ENCODE measurements around the gene IQGAP2. TPM values are rescaled to one million over a fixed set of nuclear protein-coding genes. Genes with fewer than 3 reads are reported as not detected.

Gene IQGAP2
- total and polyA plus RNA-seq, 2 donors (not counting 1 experiment from before 2014, with no cell fraction given), result 8.1 to 15.0 TPM

GRCh38 chr5:76485511-76485910 lies 82.4 kb downstream of the IQGAP2 start:
- Histone ChIP-seq H3K27ac (ENCODE audit: low read length in 2 of 2) (no peak overlapping the region), H3K27me3 (replicated peaks in 1 of 4; ENCODE audit: control extremely low read depth in 1 of 4, control insufficient read depth in 3 of 4, insufficient read depth in 4 of 4, low read length in 3 of 4) (no peaks in the 10 kb centered on the region), H4K20me1 (ENCODE audit: control insufficient read depth, insufficient read depth, low read length, poor library complexity, severe bottlenecking) (no peaks in the 10 kb centered on the region), H3K9ac (ENCODE audit: low read length) (no peak overlapping the region), H3K4me3 (ENCODE audit: control extremely low read depth in 1 of 5, extremely low read depth in 1 of 5, insufficient read depth in 1 of 5, low read depth in 2 of 5, low read length in 4 of 5) (no peak overlapping the region), H3K9me3 (ENCODE audit: control extremely low read depth in 1 of 3, control insufficient read depth in 2 of 3, insufficient read depth in 1 of 3, low read length in 2 of 3) (no peaks in the 10 kb centered on the region), H3K79me2 (ENCODE audit: control insufficient read depth, insufficient read depth, low read length) (peaks cover 7% of the 10 kb centered on the region), H3K36me3 (replicated peaks in 1 of 2; ENCODE audit: control extremely low read depth in 1 of 2, control insufficient read depth in 1 of 2, extremely low read depth in 1 of 2, insufficient read depth in 2 of 2, low read length in 1 of 2) (no peaks in the 10 kb centered on the region), H2AFZ (ENCODE audit: insufficient read depth, low read depth, low read length, poor library complexity, severe bottlenecking) (no peak overlapping the region), H3K4me1 (ENCODE audit: control insufficient read depth in 2 of 2, insufficient read depth in 2 of 2, low read length in 2 of 2) (no peaks in the 10 kb centered on the region), H3K4me2 (replicated peaks; ENCODE audit: low read depth, low read length, poor library complexity, severe bottlenecking) (no peak overlapping the region)
- Mint-ChIP-seq H3K27me3 (no peaks in the 10 kb centered on the region), H3K4me1 (no peaks in the 10 kb centered on the region), H3K4me3 (no peak overlapping the region), H3K27ac (no peak overlapping the region), H3K9me3 (ENCODE audit: insufficient read depth) (no peaks in the 10 kb centered on the region)
- intact Hi-C loops (cut with micrococcal nuclease), result no loop called here
- ChIA-PET POLR2A (no interaction called here), CTCF (no interaction called here)
- DNase-seq (no peak), ATAC-seq (ENCODE audit: low read depth) (no peak)
- no peak for TF ChIP-seq EZH2 (IDR thresholded peaks at IDR 0.05; ENCODE audit: borderline replicate concordance, insufficient read depth, low read depth, low read length, poor library complexity, severe bottlenecking)
- TF ChIP-seq CTCF (IDR thresholded peaks at IDR 0.05), result no peak

DNA sequence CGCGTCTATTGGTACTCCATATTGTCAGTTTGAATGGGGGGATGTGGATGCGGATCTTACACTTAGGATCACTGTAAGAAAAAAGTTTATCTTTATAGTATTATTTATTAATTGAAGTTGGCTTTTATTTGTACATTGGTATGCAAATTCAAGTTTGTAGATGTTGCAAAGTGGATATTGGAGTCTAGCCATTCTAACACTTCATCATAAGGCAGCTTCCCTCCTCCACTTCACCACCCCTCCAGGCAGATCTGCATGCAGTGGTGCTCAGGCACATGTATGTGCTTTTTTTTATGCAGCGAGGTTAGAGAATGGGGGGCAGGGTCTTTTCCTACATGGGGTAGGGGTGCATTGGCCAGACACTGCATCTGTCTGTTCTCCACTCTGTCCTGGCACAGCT lies 84.3 kb downstream of the IQGAP2 start:
- H4K20me1 ChIP-seq (ENCODE audit: control insufficient read depth, insufficient read depth, low read length, poor library complexity, severe bottlenecking), result no peaks in the 10 kb centered on the region
- Mint-ChIP-seq H3K9me3 (ENCODE audit: insufficient read depth) (no peaks in the 10 kb centered on the region), H3K27ac (no peak overlapping the region), H3K4me1 (peaks cover 2% of the 10 kb centered on the region), H3K4me3 (no peak overlapping the region), H3K27me3 (no peaks in the 10 kb centered on the region)
- no peaks in the 10 kb centered on the region for H3K4me1 ChIP-seq (ENCODE audit: control insufficient read depth in 2 of 2, insufficient read depth in 2 of 2, low read length in 2 of 2)
- WGBS (ENCODE audit: insufficient coverage), result no CpG with 5 or more reads among the region's 4 CpGs
- peaks cover 7% of the 10 kb centered on the region for H3K79me2 ChIP-seq (ENCODE audit: control insufficient read depth, insufficient read depth, low read length)
- no peaks in the 10 kb centered on the region for H3K27me3 ChIP-seq (replicated peaks in 1 of 4; ENCODE audit: control extremely low read depth in 1 of 4, control insufficient read depth in 3 of 4, insufficient read depth in 4 of 4, low read length in 3 of 4)
- DNase-seq (no peak), ATAC-seq (ENCODE audit: low read depth) (no peak)
- H3K4me3 ChIP-seq (ENCODE audit: control extremely low read depth in 1 of 5, extremely low read depth in 1 of 5, insufficient read depth in 1 of 5, low read depth in 2 of 5, low read length in 4 of 5), result no peak overlapping the region
- no peaks in the 10 kb centered on the region for H3K36me3 ChIP-seq (replicated peaks in 1 of 2; ENCODE audit: control extremely low read depth in 1 of 2, control insufficient read depth in 1 of 2, extremely low read depth in 1 of 2, insufficient read depth in 2 of 2, low read length in 1 of 2)
- no peak overlapping the region for H3K4me2 ChIP-seq (replicated peaks; ENCODE audit: low read depth, low read length, poor library complexity, severe bottlenecking)
- ChIA-PET POLR2A (no interaction called here), CTCF (no interaction called here)
- no peak for TF ChIP-seq EZH2 (IDR thresholded peaks at IDR 0.05; ENCODE audit: borderline replicate concordance, insufficient read depth, low read depth, low read length, poor library complexity, severe bottlenecking)
- TF ChIP-seq CTCF (IDR thresholded peaks at IDR 0.05), result no peak
- intact Hi-C loops (cut with micrococcal nuclease), result no loop called here
- H3K9ac ChIP-seq (ENCODE audit: low read length), result no peak overlapping the region
- no peaks in the 10 kb centered on the region for H3K9me3 ChIP-seq (ENCODE audit: control extremely low read depth in 1 of 3, control insufficient read depth in 2 of 3, insufficient read depth in 1 of 3, low read length in 2 of 3)
- no peak overlapping the region for H2AFZ ChIP-seq (ENCODE audit: insufficient read depth, low read depth, low read length, poor library complexity, severe bottlenecking)
- H3K27ac ChIP-seq (ENCODE audit: low read length in 2 of 2), result no peak overlapping the region
